GM12873 (cell line): ENCODE data around the gene TRNAU1AP.

Experiments used
- CTCF ChIP-seq: IDR thresholded peaks from 2 replicates; pipeline ENCODE4 v1.5.1; 2012; ENCODE audit warnings: low read depth, mild to moderate bottlenecking, moderate library complexity, low read length, control low read depth; ENCODE audit not compliant: insufficient read depth; ENCODE audit errors: missing control alignments

The TRNAU1AP gene

GRCh38 chr1:28537457-28538199 lies 15.3 kb upstream of the TRNAU1AP start:
- no peak for TF ChIP-seq CTCF

GRCh38 chr1:28538286-28538685 lies 14.6 kb upstream of the TRNAU1AP start:
- no peak for TF ChIP-seq CTCF

- peak; percentile 26 for TF ChIP-seq CTCF
Observed at GRCh38 chr1:28540651-28541050, 12.2 kb upstream of the TRNAU1AP start.

GRCh38 chr1:28545246-28545628 lies 7.6 kb upstream of the TRNAU1AP start:
- no peak for TF ChIP-seq CTCF

- TF ChIP-seq CTCF, result no peak
Observed at GRCh38 chr1:28548318-28548717, 4.6 kb upstream of the TRNAU1AP start.

- TF ChIP-seq CTCF, result no peak
Observed at GRCh38 chr1:28551381-28551780, 1.5 kb upstream of the TRNAU1AP start.

- TF ChIP-seq CTCF, result no peak
Observed at GRCh38 chr1:28560886-28561285, 8.0 kb downstream of the TRNAU1AP start.
